GOT3 (cell line): ENCODE measurements around the gene TMEM201.

ENCODE experiments used
- DNase-seq: peaks from one replicate; lab custom pipeline; 2025; ENCODE audit warnings: mixed read lengths; lab: John Stamatoyannopoulos, UW

The TMEM201 gene

GRCh38 chr1:9653491-9654050, 64.9 kb downstream of the TMEM201 start:
- no peak for DNase-seq

GRCh38 chr1:9654051-9654833, 65.5 kb downstream of the TMEM201 start:
- DNase-seq, result no peak

DNA sequence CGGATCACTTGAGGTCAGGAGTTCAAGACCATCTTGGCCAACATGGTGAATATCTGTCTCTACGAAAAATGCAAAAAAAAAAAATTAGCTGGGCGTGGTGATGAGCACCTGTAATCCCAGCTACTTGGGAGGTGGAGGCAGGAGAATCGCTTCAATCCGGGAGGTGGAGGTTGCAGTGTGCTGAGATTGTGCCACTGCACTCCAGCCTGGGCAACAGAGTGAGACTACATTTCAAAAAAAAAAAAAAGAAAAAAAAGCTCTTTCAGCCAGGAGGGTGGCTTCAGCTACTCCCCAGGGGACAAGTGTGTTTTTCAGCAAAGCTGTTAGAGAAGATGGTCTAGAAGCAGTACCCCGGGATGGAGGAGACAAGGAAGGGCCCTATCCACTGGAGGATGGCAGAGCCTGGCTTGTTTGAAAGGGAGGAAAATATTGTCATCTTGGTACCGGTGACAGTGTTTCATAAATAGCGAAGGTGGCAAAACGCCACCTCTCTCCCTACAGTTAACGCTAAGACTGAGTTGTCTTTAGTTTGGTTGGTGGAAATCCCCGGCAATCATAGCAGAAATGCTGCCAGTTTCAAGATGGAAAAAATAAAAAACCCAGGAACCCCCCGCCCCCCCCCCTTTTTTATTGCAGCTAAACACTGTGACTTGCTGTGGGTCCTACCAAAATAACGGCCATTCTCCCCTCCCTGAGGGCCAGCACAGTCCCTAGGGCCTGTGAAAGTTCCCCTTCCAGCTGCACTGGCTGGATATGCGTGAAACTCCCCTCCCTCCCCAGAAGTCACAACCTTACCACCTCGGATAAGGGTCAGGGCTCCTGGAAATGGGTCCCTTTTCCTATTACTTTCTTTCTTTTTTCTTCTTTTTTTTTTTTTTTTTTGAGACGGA, 66.4 kb downstream of the TMEM201 start:
- no peak for DNase-seq

- DNase-seq, result no peak
Observed at GRCh38 chr1:9655836-9656235, 67.1 kb downstream of the TMEM201 start.

GRCh38 chr1:9657521-9658032, 68.9 kb downstream of the TMEM201 start:
- no peak for DNase-seq

- DNase-seq, result no peak
Observed at GRCh38 chr1:9658199-9658598, 69.5 kb downstream of the TMEM201 start.

GRCh38 chr1:9659328-9659727, 70.6 kb downstream of the TMEM201 start:
- no peak for DNase-seq

DNA sequence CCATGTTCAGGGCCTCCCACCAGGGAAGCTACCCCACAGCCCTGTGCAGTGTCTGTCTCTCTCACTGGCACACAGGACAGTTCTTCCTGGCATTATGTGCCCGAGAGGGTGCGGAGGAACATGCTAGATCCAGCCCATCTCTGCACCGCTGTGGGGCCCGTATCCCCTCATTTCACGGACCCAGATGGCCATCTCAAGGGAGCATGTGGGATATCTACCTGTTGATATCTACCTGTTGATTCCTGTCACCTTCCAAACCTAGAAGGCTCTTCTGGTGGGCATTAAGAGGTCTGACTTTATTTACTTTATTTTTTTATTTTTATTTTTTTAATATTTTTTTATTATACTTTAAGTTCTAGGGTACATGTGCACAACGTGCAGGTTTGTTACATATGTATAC, 74.5 kb downstream of the TMEM201 start:
- no peak for DNase-seq
